BLaER1 treated with 17β-estradiol and CSF1 and Interleukin-3, amounts not matched to agents 10 nM and 100 nM (cell line): ENCODE results near the gene CTNS.
"Not testable (repeated sequence)": the region's sequence is repeated elsewhere in the genome, so short reads cannot be mapped to it uniquely, and the experiment has no call there.

Source experiments
- H3K27ac ChIP-seq, 11 experiments: shearing (Covaris generic); formaldehyde crosslinking; 2 replicates each; pipeline ENCODE4 v1.8.1; 2022
- H3K27me3 ChIP-seq, 11 experiments: shearing (Covaris generic); formaldehyde crosslinking; 2 replicates each; pipeline ENCODE4 v1.8.1; 2022
- H3K36me3 ChIP-seq, 11 experiments: shearing (Covaris generic); formaldehyde crosslinking; 2 replicates each; pipeline ENCODE4 v1.8.1; 2022
- H3K4me1 ChIP-seq, 10 experiments: shearing (Covaris generic); formaldehyde crosslinking; 2 replicates each; pipeline ENCODE4 v1.8.1; 2022
- H3K4me2 ChIP-seq, 11 experiments: shearing (Covaris generic); formaldehyde crosslinking; 2 replicates each; pipeline ENCODE4 v1.8.1; 2022
- H3K4me3 ChIP-seq, 10 experiments: shearing (Covaris generic); formaldehyde crosslinking; 2 replicates each; pipeline ENCODE4 v1.8.1; 2022
- H3K9ac ChIP-seq, 11 experiments: shearing (Covaris generic); formaldehyde crosslinking; 2 replicates each; pipeline ENCODE4 v1.8.1; 2022
- H3K9me3 ChIP-seq, 11 experiments: shearing (Covaris generic); formaldehyde crosslinking; replicated peaks in 1 of 11; 2 replicates each; pipeline ENCODE4 v1.8.1; 2022
- H4K20me1 ChIP-seq, 11 experiments: shearing (Covaris generic); formaldehyde crosslinking; 2 replicates each; pipeline ENCODE4 v1.8.1; 2022
- Cebpa-rat ChIP-seq, 11 experiments: shearing (Covaris generic); IDR thresholded peaks; 2 replicates each; pipeline ENCODE4 v1.8.1; 2022

The CTNS gene

DNA sequence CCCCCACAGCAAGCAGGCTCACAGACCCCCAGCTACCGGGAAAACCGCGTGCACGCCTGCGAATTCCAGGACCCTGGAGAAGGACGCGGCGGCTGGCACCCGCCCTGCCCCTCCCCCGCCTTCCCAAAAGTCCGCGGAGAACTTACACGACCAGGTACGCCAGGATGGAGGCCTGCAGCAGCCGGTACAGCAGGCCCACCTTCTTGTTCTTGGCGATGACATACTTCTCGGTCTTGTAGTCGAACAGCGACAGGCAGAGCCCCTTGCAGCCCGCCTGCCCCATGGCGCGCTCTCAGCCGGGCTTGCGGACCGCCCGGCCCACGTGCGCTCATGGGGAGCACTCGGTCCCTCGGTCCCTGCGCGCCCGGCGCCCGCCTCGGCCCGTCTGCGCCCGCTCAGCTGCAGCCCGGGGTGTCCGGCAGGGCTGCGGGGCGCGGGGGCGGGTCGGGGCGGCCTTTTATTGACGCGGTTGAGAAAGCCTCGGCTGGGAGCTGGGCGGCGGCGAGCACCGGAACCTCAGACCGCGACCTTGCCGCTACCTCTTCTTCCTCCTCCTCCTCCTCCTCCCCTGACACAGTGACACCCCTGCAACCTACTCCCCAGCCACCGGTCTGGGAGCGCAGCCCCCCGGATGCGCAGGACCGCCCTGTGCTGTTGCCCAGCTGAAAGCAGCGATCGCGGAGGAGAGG is 59.3 kb downstream of the CTNS start, which contains the start of gene P2RX5:
P2RX5 (minus strand) TSS at position 433 of the 689 bp plus-strand sequence; CDS start at position 283, 150 bp downstream.
- peak within 1 kb of the TSS; percentile 49 to 74 (median 64) for H3K4me3 ChIP-seq
- peaks cover 0 to 18% (median 3%) of the 10 kb centered on the region in 11 experiments; a peak in 6 of 22 replicates for H4K20me1 ChIP-seq
- H3K9ac ChIP-seq = peak within 1 kb of the TSS; percentile 6 to 77 (median 70); a peak in 21 of 22 replicates
- peak within 1 kb of the TSS in 9 of 11 experiments; percentile 5 to 64 (median 56); a peak in 17 of 22 replicates for H3K27ac ChIP-seq
- peaks cover 21 to 68% (median 51%) of the 10 kb centered on the region in 10 experiments for H3K4me1 ChIP-seq
- H3K4me2 ChIP-seq = peak within 1 kb of the TSS; percentile 90 to 100 (median 97)
- no peak for TF ChIP-seq Cebpa-rat (IDR thresholded peaks at IDR 0.05)
- H3K27me3 ChIP-seq = peaks cover 0 to 13% (median 0%) of the 10 kb centered on the region in 11 experiments; a peak in 4 of 22 replicates
- peaks cover 0 to 5% (median 0%) of the 10 kb centered on the region in 11 experiments; a peak in 1 of 22 replicates for H3K36me3 ChIP-seq
- H3K9me3 ChIP-seq = peaks cover 7 to 15% (median 10%) of the 10 kb centered on the region in 11 experiments; a peak in 18 of 22 replicates

DNA sequence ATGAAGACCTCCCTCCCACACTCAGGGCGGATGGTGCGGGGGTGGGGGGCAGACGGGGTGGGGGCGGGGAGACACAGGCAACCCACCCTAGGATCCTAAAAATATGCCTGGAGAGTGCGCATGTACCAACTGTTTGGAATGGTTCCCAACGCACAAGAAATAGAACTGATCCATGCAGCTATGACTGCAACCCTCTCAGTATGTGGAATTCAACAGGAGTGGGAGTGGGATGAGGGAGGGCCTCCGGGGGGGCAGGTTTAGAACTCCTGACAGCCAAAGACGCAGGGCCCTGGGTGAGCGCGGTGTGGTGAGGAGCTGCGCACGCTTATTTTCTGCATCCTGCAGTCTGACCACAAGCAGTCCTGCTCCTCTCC is 60.5 kb downstream of the CTNS start:
- peaks cover 11 to 20% (median 13%) of the 10 kb centered on the region in 11 experiments for H3K9me3 ChIP-seq
- no peak for TF ChIP-seq Cebpa-rat (IDR thresholded peaks at IDR 0.05)
- H3K9ac ChIP-seq = no peak overlapping the region
- H3K36me3 ChIP-seq = peaks cover 0 to 5% (median 3%) of the 10 kb centered on the region in 11 experiments; a peak in 14 of 22 replicates
- H3K4me2 ChIP-seq = no peak overlapping the region
- H3K4me3 ChIP-seq = no peak overlapping the region
- peaks cover 0 to 13% (median 0%) of the 10 kb centered on the region in 11 experiments; a peak in 4 of 22 replicates for H3K27me3 ChIP-seq
- H3K27ac ChIP-seq = no peak overlapping the region
- H4K20me1 ChIP-seq = peaks cover 0 to 12% (median 0%) of the 10 kb centered on the region in 11 experiments; a peak in 5 of 22 replicates
- H3K4me1 ChIP-seq = peaks cover 22 to 58% (median 45%) of the 10 kb centered on the region in 10 experiments

DNA sequence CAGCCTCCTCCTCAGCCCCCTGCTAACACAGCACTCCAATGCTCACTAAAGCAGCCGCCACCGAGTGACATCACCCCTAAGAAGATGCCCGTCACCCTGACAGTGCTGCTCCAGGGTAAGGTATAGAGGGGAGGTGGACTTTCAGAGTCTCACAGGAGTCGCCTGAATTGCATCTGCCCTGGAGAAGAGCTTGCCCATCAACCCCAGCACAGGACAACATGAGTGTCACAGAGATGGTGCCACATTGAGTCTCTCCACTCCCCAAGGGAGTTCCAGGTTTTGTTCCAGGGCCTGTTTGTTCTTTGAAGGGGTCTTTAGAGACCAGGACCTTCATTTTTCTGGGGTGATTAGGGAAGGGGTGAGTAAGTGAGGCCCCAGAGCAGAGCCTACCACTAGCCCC is 61.6 kb downstream of the CTNS start:
- Histone ChIP-seq H3K4me3 (no peak overlapping the region), H4K20me1 (peaks cover 0 to 12% (median 0%) of the 10 kb centered on the region in 11 experiments; a peak in 3 of 22 replicates), H3K4me2 (no peak overlapping the region), H3K4me1 (peaks cover 22 to 48% (median 39%) of the 10 kb centered on the region in 10 experiments), H3K9me3 (peaks cover 16 to 31% (median 21%) of the 10 kb centered on the region in 11 experiments), H3K36me3 (peaks cover 0 to 15% (median 10%) of the 10 kb centered on the region in 11 experiments; a peak in 15 of 22 replicates), H3K27me3 (peaks cover 0 to 13% (median 0%) of the 10 kb centered on the region in 11 experiments; a peak in 4 of 22 replicates), H3K27ac (no peak overlapping the region), H3K9ac (no peak overlapping the region)
- no peak for TF ChIP-seq Cebpa-rat (IDR thresholded peaks at IDR 0.05)

DNA sequence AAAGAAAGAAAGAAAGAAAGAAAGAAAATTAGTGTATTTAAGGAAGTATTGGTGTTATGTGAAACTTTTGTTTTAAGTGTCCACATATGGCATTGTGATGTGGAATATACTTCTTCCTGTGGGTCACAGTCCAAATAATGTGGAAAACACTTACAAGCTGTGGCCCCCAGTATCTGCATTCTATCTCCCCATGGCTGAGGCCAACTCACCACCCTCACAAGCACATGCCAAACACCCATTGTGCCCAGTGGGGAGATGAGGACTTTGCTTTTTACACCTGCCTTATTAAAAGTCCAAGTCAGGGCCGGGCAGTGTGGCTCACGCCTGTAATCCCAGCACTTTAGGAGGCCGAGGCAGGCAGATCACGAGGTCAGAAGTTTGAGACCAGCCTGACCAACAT is 63.4 kb downstream of the CTNS start:
- TF ChIP-seq Cebpa-rat (IDR thresholded peaks at IDR 0.05) = no peak
- H3K9ac ChIP-seq = no peak overlapping the region

DNA sequence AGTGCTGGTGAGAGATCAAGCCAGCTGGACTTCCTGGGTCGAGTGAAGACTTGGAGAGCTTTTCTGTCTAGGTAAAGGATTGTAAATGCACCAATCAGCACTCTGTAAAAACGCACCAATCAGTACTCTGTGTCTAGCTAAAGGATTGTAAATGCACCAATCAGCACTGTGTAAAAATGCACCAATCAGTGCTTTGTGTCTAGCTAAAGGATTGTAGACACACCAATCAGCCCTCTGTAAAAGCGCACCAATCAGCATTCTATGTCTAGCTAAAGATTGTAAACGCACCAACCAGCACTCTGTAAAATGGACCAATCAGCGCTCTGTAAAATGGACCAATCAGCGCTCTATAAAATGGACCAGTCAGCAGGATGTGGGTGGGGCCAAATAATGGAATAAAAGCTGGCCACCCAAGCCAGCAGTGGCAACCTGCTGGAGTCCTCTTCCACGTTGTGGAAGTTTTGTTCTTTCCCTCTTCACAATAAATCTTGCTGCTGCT is 65.5 kb downstream of the CTNS start:
- H3K9ac ChIP-seq, H3K27me3 ChIP-seq, H3K4me2 ChIP-seq, H4K20me1 ChIP-seq, H3K27ac ChIP-seq, H3K4me3 ChIP-seq: not testable (repeated sequence)
- H3K9me3 ChIP-seq = peaks cover 16 to 32% (median 21%) of the 10 kb centered on the region in 11 experiments
- peaks cover 0 to 12% (median 4%) of the 10 kb centered on the region in 10 experiments; a peak in 10 of 20 replicates for H3K4me1 ChIP-seq
- H3K36me3 ChIP-seq = peaks cover 0 to 17% (median 10%) of the 10 kb centered on the region in 11 experiments; a peak in 15 of 22 replicates

More for the DNA sequence above, 63.4 kb downstream of the CTNS start:
- Histone ChIP-seq H3K27ac (no peak overlapping the region), H3K4me3 (no peak overlapping the region), H3K27me3 (peaks cover 0 to 9% (median 0%) of the 10 kb centered on the region in 11 experiments; a peak in 4 of 22 replicates), H3K36me3 (peaks cover 0 to 17% (median 10%) of the 10 kb centered on the region in 11 experiments; a peak in 15 of 22 replicates), H3K9me3 (peaks cover 16 to 32% (median 21%) of the 10 kb centered on the region in 11 experiments), H4K20me1 (peaks cover 0 to 5% (median 0%) of the 10 kb centered on the region in 11 experiments; a peak in 2 of 22 replicates), H3K4me1 (peaks cover 13 to 30% (median 21%) of the 10 kb centered on the region in 10 experiments), H3K4me2 (peak overlapping the region in 4 of 11 experiments; percentile 22 to 37 (median 24); a peak in 6 of 22 replicates)

DNA sequence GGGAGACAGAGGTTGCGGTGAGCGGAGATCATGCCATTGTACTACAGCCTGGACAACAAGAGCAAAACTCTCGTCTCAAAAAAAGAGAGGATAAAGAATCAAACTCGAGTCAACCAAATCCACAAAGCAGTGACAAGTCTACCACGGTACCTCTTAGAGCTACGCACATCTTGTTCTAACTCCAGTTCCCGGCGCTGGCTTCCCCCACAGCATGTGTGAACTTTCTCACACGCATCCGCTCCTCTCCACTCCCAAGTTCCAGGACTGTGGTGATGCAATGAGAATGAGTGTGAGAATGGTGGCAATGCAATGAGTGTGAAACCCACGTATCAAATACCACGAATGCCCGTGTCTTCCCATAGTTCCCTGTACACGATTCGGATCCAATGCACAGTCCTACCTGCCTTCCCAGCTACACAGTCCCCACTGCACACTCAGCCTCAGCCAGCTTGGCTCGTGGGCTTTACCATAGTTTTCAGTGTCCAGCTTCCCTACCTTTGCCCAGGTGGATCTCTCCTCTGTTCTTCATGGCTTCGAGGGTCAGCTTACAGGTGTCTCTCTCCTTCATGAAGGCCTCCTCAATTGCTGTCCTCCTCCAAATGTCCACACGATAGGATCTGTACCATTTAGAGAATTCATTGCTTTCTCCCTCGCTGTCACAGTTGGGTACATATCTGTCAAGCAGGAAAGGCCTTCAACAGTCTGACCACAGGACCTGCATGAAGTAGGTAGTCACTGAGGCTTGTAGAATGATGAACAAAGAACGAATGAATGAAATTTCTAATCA is 68.6 kb downstream of the CTNS start:
- Histone ChIP-seq H3K4me3 (no peak overlapping the region), H3K4me2 (no peak overlapping the region), H4K20me1 (no peaks in the 10 kb centered on the region), H3K4me1 (peaks cover 2 to 10% (median 3%) of the 10 kb centered on the region in 10 experiments; a peak in 18 of 20 replicates), H3K36me3 (peaks cover 0 to 17% (median 10%) of the 10 kb centered on the region in 11 experiments; a peak in 15 of 22 replicates), H3K27me3 (no peaks in the 10 kb centered on the region), H3K9ac (no peak overlapping the region), H3K9me3 (peaks cover 7 to 17% (median 11%) of the 10 kb centered on the region in 11 experiments; a peak in 18 of 22 replicates), H3K27ac (no peak overlapping the region)
- TF ChIP-seq Cebpa-rat (IDR thresholded peaks at IDR 0.05) = no peak

DNA sequence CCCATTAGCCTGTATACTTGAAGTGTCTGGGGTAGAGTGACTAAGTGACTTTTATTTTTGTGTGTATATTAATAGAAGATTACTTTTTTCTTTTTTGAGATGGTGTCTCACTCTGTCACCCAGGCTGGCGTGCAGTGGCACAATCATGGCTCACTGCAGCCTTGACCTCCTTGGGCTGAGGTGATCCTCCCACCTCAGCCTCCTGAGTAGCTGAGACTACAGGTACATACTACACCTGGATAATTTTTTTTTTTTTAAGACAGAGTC is 69.1 kb downstream of the CTNS start:
- Histone ChIP-seq H3K36me3 (peaks cover 0 to 17% (median 10%) of the 10 kb centered on the region in 11 experiments; a peak in 15 of 22 replicates), H3K4me1 (peaks cover 6 to 15% (median 7%) of the 10 kb centered on the region in 10 experiments), H3K9me3 (peaks cover 7 to 17% (median 11%) of the 10 kb centered on the region in 11 experiments; a peak in 18 of 22 replicates)
- H3K4me3 ChIP-seq, H3K9ac ChIP-seq, H4K20me1 ChIP-seq, H3K27ac ChIP-seq, H3K27me3 ChIP-seq, H3K4me2 ChIP-seq: not testable (repeated sequence)

DNA sequence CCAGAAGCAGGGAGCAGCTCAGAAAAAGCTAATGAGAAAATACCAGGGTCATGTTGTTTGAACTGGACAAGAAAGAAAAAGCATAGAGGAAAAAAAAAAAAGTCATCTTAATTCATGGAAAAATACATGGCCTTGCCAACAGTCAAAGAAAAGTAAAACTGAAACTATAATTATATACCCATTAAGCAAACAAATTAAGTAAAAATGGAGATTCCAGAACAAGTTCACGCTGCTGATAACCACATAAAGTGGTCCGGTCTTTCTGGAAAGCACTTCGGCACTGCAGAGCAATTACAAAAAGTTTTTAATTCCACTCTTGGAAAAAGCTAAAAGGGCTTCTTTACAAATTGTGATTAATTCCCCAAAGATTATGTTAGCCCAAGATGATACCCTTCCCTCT is 71.8 kb downstream of the CTNS start:
- no peak overlapping the region for H3K4me2 ChIP-seq
- no peak for TF ChIP-seq Cebpa-rat (IDR thresholded peaks at IDR 0.05)
- H3K27ac ChIP-seq = no peak overlapping the region
- no peaks in the 10 kb centered on the region; a peak in 1 of 22 replicates for H4K20me1 ChIP-seq
- H3K4me3 ChIP-seq = no peak overlapping the region
- H3K36me3 ChIP-seq = peaks cover 0 to 20% (median 18%) of the 10 kb centered on the region in 11 experiments; a peak in 14 of 22 replicates
- H3K9ac ChIP-seq = no peak overlapping the region
- no peaks in the 10 kb centered on the region for H3K9me3 ChIP-seq
- peaks cover 33 to 35% (median 34%) of the 10 kb centered on the region in 10 experiments for H3K4me1 ChIP-seq
- H3K27me3 ChIP-seq = no peaks in the 10 kb centered on the region
